ENCODE measurements around the gene ZGLP1. TPM values are rescaled to one million over a fixed set of nuclear protein-coding genes. Genes with fewer than 3 reads are reported as not detected.
"Not testable (repeated sequence)": the region's sequence is repeated elsewhere in the genome, so short reads cannot be mapped to it uniquely, and the experiment has no call there.

Gene ZGLP1
- polyA plus RNA-seq, 1 experiment, result 0.62 TPM

DNA sequence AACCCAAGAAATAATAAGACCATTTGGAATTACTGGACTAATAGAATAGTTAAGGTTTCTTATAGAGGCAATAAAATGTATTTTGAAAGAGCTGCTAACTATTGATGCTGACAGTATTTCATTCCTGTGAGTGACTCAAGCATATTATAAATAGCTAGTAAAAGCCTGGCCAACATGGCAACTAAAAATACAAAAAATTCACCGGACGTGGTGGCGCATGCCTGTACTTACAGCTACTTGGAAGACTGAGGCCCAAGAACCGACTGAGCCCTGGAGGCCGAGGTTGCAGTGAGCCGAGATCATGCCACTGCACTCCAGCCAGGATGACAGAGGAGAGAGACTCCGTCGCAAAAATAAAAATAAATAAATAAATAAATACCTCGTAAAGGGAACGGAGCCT lies 35.2 kb upstream of the ZGLP1 start:
- Histone ChIP-seq H3K27ac (ENCODE audit: low read depth, low read length) (no peak overlapping the region), H3K9me3 (ENCODE audit: control insufficient read depth, insufficient read depth, low read length) (no peaks in the 10 kb centered on the region), H3K27me3 (ENCODE audit: control insufficient read depth, insufficient read depth, low read length) (no peaks in the 10 kb centered on the region), H3K4me3 (ENCODE audit: low read depth, low read length) (no peak overlapping the region)
- CTCF ChIA-PET, result interaction anchor here (0.5 to 1.3 kb wide), 4 partner anchors 37 to 86 kb away, joined by 4 to 5 read pairs (median 4); no protein-coding TSS in a partner anchor
- no peak for DNase-seq (ENCODE audit: low read depth, low spot score)
- POLR2A ChIA-PET, result interaction anchor here (0.6 kb wide), 1 partner anchor 386 kb away, joined by 5 read pairs; no protein-coding TSS in a partner anchor
- TF ChIP-seq, protein P1, sequence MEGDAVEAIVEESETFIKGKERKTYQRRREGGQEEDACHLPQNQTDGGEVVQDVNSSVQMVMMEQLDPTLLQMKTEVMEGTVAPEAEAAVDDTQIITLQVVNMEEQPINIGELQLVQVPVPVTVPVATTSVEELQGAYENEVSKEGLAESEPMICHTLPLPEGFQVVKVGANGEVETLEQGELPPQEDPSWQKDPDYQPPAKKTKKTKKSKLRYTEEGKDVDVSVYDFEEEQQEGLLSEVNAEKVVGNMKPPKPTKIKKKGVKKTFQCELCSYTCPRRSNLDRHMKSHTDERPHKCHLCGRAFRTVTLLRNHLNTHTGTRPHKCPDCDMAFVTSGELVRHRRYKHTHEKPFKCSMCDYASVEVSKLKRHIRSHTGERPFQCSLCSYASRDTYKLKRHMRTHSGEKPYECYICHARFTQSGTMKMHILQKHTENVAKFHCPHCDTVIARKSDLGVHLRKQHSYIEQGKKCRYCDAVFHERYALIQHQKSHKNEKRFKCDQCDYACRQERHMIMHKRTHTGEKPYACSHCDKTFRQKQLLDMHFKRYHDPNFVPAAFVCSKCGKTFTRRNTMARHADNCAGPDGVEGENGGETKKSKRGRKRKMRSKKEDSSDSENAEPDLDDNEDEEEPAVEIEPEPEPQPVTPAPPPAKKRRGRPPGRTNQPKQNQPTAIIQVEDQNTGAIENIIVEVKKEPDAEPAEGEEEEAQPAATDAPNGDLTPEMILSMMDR (IDR thresholded peaks at IDR 0.05; ENCODE audit: low read depth, low read length), result no peak

DNA sequence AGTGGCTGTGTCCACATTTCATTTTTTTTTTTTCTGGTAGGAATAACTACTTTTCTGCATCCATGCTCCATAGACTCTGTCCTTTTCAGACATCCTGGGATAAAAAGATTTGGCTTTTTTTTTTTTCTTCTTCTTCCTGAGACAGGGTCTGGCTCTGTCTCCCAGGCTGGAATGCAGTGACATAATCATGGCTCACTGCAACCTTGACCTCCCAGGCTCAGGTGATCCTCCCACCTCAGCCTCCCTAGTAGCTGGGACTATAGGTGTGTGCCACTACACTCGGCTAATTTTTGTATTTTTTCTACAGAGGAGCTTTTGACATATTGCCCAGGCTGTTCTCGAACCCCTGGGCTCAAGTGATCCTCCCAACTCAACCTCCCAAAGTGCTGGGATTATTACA lies 33.9 kb upstream of the ZGLP1 start:
- Histone ChIP-seq H3K27me3 (ENCODE audit: control insufficient read depth, insufficient read depth, low read length) (no peaks in the 10 kb centered on the region), H3K9me3 (ENCODE audit: control insufficient read depth, insufficient read depth, low read length) (no peaks in the 10 kb centered on the region), H3K4me3 (ENCODE audit: low read depth, low read length) (no peak overlapping the region), H3K27ac (ENCODE audit: low read depth, low read length) (no peak overlapping the region)
- POLR2A ChIA-PET, result no interaction called here
- CTCF ChIA-PET, result interaction anchor here (0.9 kb wide), 1 partner anchor 47 kb away, joined by 3 read pairs; no protein-coding TSS in a partner anchor
- TF ChIP-seq, protein P1 (IDR thresholded peaks at IDR 0.05; ENCODE audit: low read depth, low read length), result no peak
- DNase-seq (ENCODE audit: low read depth, low spot score), result no peak

DNA sequence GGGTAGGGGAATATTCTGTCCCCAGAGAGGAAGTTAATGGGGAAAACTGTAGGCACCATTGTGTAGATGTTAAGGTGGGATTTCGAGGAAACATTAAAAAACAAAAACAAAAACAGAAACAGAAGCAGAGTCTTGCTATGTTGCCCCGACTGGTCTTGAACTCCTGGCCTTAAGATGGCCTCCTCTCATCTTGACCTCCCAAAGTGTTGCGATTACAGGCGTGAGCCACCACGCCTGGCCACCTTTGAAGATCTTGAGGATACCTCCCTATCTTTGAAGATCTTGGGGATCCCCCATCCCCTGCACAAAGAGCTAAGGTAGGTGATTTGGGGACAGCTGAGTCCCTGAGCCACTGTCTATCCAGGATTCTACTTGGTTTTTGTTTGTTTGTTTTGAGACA lies 30.4 kb upstream of the ZGLP1 start:
- H3K4me3 ChIP-seq (ENCODE audit: low read depth, low read length), result no peak overlapping the region
- no peaks in the 10 kb centered on the region for H3K9me3 ChIP-seq (ENCODE audit: control insufficient read depth, insufficient read depth, low read length)
- ChIA-PET CTCF (no interaction called here), POLR2A (no interaction called here)
- no peak for DNase-seq (ENCODE audit: low read depth, low spot score)
- no peaks in the 10 kb centered on the region for H3K27me3 ChIP-seq (ENCODE audit: control insufficient read depth, insufficient read depth, low read length)
- TF ChIP-seq, protein P1 (IDR thresholded peaks at IDR 0.05; ENCODE audit: low read depth, low read length), result no peak
- H3K27ac ChIP-seq (ENCODE audit: low read depth, low read length), result no peak overlapping the region

DNA sequence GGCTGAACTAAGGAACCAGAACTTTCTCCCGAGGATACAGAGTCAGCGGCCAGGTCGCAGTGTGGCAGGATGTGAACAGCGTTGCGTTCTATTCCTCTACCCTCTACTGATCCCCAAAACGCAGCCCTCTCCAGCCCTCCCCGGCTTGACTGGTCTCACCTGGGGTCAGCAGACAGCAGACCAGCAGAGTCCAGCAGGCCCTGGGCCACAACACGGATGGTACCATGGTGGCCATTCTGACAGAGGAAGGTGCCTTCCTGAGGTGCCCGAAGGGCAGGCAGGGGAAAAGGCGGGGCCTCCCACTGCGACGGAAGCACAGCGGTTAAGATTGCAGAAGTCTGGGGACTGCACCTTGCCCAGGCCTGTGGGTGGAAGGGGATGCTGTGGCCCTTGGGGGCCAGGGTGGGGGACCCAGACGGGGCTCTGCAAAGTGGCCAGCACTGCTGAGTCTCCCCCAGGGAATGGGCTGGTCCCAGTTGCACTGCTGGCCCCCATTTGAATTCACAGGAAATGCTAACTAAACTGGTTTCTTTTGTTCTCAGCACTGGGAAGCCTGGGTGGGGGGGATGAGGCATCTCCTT lies 29.9 kb upstream of the ZGLP1 start, which contains the start of gene ICAM3:
TSS of gene ICAM3 (minus strand) at position 245 of the 581 bp plus-strand sequence. CDS start at position 235, 10 bp downstream.
- ChIA-PET CTCF (no interaction called here), POLR2A (no interaction called here)
- Histone ChIP-seq H3K4me3 (ENCODE audit: low read depth, low read length) (no peak within 1 kb of the TSS), H3K27ac (ENCODE audit: low read depth, low read length) (no peak within 1 kb of the TSS), H3K9me3 (ENCODE audit: control insufficient read depth, insufficient read depth, low read length) (no peaks in the 10 kb centered on the region), H3K27me3 (ENCODE audit: control insufficient read depth, insufficient read depth, low read length) (no peaks in the 10 kb centered on the region)
- TF ChIP-seq, protein P1 (IDR thresholded peaks at IDR 0.05; ENCODE audit: low read depth, low read length), result no peak
- DNase-seq (ENCODE audit: low read depth, low spot score), result no peak

DNA sequence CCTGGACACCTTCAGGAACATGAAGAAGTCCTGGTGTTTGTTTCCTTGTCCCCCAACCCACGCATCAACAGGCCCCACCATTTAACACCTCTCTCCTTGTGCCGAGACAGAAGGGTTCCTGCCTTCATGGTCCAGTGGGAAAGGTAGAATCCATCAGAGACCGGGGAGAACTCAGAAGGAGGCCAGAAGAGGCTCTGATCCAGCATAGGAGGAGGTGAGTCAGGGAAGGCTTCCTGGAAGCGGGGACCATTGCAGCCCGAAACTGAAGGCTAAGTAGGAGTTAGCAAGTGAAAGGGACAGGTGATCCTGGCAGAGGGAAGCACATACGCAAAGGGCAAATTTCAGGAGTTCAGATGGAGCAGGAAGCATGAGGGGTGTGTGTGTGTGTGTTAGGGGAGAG lies 29.3 kb upstream of the ZGLP1 start:
- TF ChIP-seq, protein P1 (IDR thresholded peaks at IDR 0.05; ENCODE audit: low read depth, low read length), result no peak
- DNase-seq (ENCODE audit: low read depth, low spot score), result no peak
- ChIA-PET CTCF (interaction anchor here (0.7 to 1.1 kb wide), 2 partner anchors 80 to 139 kb away, joined by 3 to 6 read pairs; no protein-coding TSS in a partner anchor), POLR2A (no interaction called here)
- Histone ChIP-seq H3K27me3 (ENCODE audit: control insufficient read depth, insufficient read depth, low read length) (no peaks in the 10 kb centered on the region), H3K4me3 (ENCODE audit: low read depth, low read length) (no peak overlapping the region), H3K9me3 (ENCODE audit: control insufficient read depth, insufficient read depth, low read length) (no peaks in the 10 kb centered on the region), H3K27ac (ENCODE audit: low read depth, low read length) (no peak overlapping the region)

DNA sequence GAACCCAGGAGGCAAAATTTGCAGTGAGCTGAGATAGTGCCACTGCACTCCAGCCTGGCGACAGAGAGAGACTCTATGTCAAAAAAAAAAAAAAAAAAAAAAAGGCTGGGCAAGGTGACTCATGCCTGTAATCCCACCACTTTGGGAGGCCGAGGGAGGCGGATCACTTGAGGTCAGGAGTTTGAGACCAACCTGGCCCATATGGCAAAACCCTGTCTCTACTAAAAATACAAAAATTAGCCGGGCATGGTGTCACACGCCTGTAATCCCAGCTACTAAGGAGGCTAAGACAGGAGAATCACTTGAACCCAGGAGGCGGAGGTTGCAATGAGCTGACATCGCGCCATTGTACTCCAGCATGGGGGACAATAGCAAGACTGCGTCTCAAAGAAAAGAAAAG lies 27.1 kb upstream of the ZGLP1 start:
- CTCF ChIA-PET; DNase-seq (ENCODE audit: low read depth, low spot score): not testable (repeated sequence)
- POLR2A ChIA-PET, result interaction anchor here (0.7 kb wide), 1 partner anchor 47 kb away, joined by 8 read pairs; no protein-coding TSS in a partner anchor

More for the DNA sequence above, 27.1 kb upstream of the ZGLP1 start:
- not testable (repeated sequence) for H3K27ac ChIP-seq (ENCODE audit: low read depth, low read length); H3K4me3 ChIP-seq (ENCODE audit: low read depth, low read length); H3K9me3 ChIP-seq (ENCODE audit: control insufficient read depth, insufficient read depth, low read length); H3K27me3 ChIP-seq (ENCODE audit: control insufficient read depth, insufficient read depth, low read length)

Data from AG04450 (cell line).